ENCODE results near the gene CCDC14.

- TF ChIP-seq CTCF (IDR thresholded peaks at IDR 0.05): no peak
- no peak for TF ChIP-seq POLR2A (IDR thresholded peaks at IDR 0.05)
These were observed 23.3 kb upstream of the CCDC14 start for GRCh38 chr3:123984350-123984749.
